DMS 273 treated with DMSO at 0.1 percent for 48 hours (cell line): ENCODE data around the gene GNAS.

Source experiments
- DNase-seq: peaks from one replicate; lab custom pipeline; 2025; lab: John Stamatoyannopoulos, UW

The GNAS gene

GRCh38 chr20:58898629-58899408 is 46.3 kb downstream of the GNAS start:
- DNase-seq = no peak

DNA sequence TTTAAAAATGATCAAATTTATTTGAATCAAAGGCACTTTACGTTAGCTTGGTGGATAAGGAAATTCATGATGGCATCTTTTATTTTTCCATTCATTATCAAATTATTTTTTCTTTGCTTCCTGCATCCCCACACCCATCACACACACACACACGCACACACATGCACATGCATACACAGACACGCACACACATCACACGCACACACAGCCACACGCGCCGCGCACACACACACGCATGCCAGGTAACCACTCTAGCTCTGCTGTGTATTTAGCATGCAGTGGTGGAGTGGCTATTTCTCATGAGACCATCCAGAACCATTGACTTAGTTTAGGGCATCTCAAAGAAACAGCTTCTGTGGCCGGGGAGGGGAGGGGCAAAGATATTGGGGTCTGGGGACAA is 47.0 kb downstream of the GNAS start:
- no peak for DNase-seq

DNA sequence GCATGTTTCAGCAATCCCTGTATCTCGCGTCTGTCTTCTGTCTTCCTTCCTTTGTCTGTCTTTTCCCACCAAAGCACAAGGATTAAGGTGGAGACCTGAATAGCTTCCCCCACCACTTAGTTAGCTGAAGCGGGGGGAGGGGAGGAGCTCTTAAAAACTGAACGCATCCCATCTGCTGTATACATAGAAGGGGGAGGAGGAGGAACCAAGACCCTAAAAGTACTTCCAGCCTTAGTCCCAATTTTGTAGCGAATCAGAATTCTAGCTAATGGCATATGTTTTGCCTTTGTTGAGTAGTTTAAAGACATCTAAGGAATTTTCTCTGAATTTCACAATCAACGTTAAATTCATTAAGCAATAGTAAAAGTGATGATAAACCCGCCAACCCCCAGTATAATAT is 47.9 kb downstream of the GNAS start:
- no peak for DNase-seq

DNA sequence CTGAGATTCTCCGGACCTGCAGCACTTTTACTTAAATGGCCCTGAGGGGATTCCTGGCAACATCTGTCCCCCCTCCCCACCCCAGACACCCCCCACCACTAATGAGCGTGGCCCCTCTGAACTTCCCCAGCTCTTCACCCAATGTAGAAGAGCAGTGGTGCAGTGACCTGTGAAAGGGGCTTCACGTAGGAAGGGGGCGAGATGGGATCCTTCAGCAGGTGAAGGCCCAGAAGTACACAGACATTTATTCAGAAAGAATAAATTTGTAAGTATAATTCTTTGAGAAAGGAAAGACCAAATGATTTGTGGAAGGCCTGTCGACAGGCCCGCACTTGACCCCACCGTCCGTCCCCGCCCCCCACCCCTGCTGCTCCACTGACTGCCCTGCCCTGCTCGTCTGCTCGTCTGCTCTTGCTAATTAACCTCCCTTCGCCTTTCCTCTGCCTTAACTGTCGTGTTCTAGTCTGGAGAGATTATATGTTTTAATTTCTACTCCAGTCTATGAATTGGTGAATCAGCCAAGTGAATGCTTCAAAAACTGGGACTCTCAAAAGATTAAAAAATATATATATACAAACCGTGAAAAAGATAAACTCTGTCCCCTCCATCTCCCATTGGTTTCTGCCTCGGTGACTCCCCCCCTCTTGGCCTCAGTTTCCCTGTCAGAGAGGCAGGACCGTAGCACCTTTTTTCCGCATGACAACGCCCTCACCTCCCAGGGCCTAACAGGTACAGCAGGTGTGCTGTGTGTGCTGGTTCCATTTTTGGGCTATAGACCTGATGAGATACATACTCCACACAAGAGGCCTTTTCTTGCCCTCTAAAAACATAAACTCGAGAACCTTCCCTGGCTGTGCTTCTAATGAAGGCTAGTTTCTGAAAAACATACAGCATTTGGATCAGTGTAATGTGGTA is 49.2 kb downstream of the GNAS start:
- DNase-seq = no peak

DNA sequence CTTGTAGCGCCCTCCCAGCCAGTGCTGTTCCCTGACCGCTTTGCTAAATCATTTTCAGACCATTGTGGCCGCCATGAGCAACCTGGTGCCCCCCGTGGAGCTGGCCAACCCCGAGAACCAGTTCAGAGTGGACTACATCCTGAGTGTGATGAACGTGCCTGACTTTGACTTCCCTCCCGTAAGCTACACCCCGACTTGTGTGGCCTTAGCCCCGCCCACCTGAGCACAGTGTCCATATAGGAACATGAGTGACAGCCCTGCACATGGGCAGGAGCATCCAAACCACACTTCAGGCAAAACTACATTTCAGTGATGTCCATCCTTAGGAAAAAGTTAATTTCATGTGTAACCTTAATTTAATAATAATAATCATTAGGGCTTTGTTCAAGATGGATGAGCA is 51.1 kb downstream of the GNAS start:
- no peak for DNase-seq

- DNase-seq = no peak
Observed at GRCh38 chr20:58905236-58905635, 52.7 kb downstream of the GNAS start.

DNA sequence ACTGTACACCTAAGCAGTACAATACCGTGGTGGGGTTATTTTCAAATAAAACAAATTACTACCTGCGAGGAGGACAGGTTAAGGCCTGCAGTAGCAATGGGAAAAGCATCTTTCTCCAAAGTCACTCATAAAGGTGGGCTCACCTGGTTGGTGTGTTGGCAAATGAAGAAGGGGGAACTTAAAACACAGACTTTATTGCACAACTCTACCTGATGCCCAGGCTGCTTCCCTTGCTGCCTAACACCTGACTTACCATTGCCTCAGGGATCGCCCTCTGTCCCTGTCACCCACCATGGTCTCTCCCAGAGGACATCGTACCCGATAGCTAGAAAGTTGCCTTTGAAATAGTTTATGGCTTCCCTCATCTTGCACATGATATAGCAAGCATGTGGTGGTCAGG is 53.6 kb downstream of the GNAS start:
- DNase-seq = no peak

DNA sequence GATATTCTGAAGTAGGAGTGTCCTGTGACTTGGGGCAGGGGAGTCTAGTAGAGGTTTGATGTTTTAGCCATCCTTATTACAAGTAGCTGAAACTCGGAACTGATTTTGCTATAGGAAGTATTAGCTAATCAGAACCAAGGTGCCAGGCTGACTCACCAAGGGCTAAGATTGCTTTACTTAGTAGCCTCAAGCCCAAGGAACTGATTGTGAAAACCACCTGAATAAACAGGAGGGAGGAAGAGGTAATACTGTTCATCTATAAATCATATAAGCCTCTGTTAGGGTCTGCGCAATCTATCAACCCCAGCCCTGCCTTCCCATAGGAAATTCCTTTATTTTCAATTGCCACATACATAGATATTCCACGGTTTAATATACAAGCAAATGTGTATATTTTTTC is 54.4 kb downstream of the GNAS start:
- DNase-seq = no peak

DNA sequence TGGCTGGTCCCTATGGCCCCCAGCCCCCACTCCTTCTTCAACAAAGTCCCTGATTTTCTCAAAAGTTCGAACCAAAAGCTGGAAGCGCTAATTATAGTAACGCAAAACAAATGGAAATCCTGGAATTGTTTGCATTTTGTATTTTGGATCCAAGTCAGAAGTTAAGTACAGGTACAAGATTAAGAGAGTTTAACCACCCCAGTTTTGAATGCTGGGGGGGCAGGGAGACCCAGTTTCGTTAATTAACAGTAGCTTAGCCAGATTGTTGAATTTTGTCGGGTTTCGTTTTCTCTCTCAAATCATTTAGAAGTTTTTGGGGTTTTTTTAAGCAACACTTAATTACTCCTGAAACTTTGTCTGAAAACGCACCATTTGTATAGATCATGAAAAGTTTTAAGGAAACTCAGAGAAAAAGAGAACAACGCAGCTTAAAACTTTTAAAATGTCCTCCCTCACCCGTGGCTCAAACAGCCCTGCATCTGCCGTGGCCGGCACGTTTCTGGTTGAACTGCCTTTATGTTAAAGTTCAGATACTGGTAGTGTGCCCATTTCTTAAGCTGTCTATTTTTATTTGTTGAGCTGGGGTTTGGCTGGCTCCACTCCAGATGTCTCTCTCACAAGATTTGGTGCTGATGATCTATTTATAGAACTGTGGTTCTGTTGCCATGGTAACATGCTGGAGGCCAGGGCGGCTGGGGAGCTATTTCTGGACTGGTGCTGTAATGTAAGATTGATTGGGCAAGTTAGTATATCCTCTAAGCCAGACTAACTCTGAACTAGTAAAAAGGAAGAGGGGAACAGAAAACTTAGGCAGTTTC is 55.0 kb downstream of the GNAS start:
- DNase-seq = peak; percentile 97

DNA sequence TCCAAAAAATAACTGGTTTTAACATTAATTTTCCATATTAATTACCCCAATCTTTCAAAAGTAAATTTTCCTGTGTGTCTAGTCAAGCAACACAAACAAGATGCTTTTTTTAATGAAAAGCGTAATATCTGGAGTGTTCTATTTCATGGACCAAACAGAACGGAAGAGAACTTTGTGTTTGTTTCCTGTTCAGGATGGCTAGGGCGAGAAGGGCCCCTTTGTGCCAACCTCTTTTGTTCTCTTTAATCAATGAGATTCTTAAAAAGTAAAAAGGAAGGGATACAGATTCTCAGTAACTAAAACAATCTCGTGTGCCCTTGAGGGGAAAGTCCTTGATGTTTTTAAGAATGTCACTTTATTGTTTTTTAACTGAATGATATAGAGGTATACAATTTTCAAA is 55.7 kb downstream of the GNAS start:
- no peak for DNase-seq

GRCh38 chr20:58908941-58909340 is 56.4 kb downstream of the GNAS start:
- no peak for DNase-seq

- DNase-seq = no peak
Observed at GRCh38 chr20:58909585-58909984, 57.1 kb downstream of the GNAS start.

GRCh38 chr20:58910473-58910872 is 58.0 kb downstream of the GNAS start:
- no peak for DNase-seq

GRCh38 chr20:58911309-58911708 is 58.8 kb downstream of the GNAS start:
- no peak for DNase-seq

DNA sequence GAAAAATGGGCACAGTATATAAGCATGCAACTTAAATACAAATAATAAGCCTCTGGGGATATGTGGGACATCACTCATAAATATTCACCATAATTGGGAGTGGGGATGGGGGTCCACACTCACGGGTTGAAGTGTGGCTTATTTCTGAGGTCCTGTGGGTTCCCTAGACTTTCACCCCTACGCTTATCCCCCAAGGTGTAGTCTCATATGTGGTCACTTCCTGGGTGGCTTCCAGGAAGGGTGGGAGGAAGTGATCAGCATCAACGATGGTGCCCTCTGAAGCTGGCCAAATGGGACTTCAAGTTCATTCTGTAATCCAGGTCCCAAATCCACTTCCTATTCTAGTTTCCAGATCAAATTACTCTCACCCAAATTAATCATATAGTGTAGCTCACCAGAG is 59.5 kb downstream of the GNAS start:
- no peak for DNase-seq

DNA sequence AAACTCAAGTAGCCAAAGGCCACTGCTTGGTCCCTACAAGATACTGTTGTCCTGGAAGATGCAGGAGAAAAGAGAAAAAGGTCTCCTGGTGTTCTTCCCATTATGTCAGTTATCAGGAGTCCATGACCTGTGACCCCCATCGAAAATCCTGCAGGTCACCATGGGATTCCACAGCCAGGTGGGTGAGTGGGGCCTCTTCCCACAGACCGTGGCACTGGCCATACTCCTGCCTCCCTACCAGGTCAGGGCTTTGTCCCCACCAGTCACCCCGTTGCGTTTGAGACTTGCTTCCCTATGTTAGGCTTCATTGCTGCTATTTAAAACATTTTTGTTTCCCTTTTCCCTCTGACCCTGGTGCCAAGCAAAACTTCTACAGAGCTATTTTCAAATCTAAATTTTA is 60.6 kb downstream of the GNAS start:
- no peak for DNase-seq

- no peak for DNase-seq
Observed at GRCh38 chr20:58918621-58919020, 66.1 kb downstream of the GNAS start.

DNA sequence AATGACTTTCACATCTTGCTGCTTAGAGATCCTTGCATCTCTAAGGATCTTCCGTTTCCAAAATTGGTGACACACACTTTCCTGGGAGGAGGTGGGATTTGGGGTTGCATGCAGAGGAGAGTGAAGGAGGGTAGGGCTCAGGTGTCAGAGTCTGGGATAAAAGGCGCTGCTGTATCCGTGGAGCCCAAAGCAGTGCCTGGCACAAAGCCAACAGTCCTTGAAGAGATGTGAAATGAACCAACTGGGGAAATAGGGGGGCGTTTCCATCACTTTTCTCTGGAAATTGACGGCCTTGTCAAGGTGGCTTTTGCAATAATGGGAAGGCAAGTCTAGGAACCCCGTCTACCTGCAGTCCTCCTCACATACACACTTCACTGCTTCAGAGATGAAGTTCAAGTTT is 69.0 kb downstream of the GNAS start:
- DNase-seq = no peak

GRCh38 chr20:58922036-58922435 is 69.5 kb downstream of the GNAS start:
- DNase-seq = no peak

- no peak for DNase-seq
Observed at GRCh38 chr20:58923117-58923712, 70.7 kb downstream of the GNAS start.

DNA sequence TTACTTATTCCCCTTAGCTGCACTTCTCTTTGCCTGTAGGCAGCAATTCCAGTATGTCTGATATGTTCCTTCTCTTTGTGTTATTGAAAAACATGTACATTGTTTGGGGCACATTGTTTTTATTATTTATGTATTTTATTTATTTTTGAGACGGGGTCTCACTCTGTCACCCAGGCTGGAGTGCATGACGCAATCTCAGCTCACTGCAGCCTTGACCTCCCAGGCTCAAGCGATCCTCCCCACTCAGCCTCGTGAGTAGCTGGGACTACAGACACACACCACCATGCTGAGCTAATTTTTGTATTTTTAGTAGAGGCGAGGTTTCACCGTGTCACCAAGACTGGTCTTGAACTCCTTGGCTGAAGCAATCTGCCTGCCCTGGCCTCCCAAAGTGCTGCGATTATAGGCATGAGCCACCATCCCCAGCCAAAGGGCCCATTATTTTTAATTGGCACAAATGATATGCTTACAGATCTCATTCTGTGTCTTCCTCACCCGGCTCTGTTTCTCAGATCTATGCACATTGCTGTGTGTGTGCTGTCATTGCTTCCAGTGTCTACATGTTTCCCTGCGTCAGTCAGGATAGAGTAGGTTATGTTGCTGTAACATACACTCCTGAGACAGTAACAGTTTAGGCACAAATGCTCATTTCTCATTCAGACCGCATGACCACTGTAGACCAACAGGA is 74.4 kb downstream of the GNAS start:
- no peak for DNase-seq
